H9 (cell line): ENCODE measurements around the gene CLEC3A. TPM values are rescaled to one million over a fixed set of nuclear protein-coding genes. Genes with fewer than 3 reads are reported as not detected.

Experiments used
- DNase-seq: peaks from one replicate; pipeline ENCODE4 v3.0.0-alpha.2; 2017
- H2AFZ ChIP-seq: one replicate; pipeline ENCODE4 v1.6.1; 2013; ENCODE audit warnings: mild to moderate bottlenecking, low read length, control low read depth, moderate library complexity
- H2AK5ac ChIP-seq: 2 replicates; pipeline ENCODE4 v1.6.1; 2013; ENCODE audit warnings: low read length, control low read depth, mixed read lengths; ENCODE audit not compliant: insufficient read length
- H2BK120ac ChIP-seq: one replicate; pipeline ENCODE4 v1.6.1; 2013; ENCODE audit warnings: low read depth, mild to moderate bottlenecking, low read length, control low read depth, inconsistent platforms; ENCODE audit not compliant: poor library complexity, severe bottlenecking
- H2BK12ac ChIP-seq: 2 replicates; pipeline ENCODE4 v1.6.1; 2013; ENCODE audit warnings: low read length, control low read depth, mixed read lengths, low read depth; ENCODE audit not compliant: insufficient read length
- H2BK15ac ChIP-seq: 2 replicates; pipeline ENCODE4 v1.6.1; 2013; ENCODE audit warnings: low read depth, low read length, control low read depth
- H2BK20ac ChIP-seq: one replicate; pipeline ENCODE4 v1.6.1; 2013; ENCODE audit warnings: low read depth, mild to moderate bottlenecking, low read length, control low read depth, inconsistent platforms; ENCODE audit not compliant: poor library complexity, severe bottlenecking
- H2BK5ac ChIP-seq: 2 replicates; pipeline ENCODE4 v1.6.1; 2013; ENCODE audit warnings: low read length, control low read depth, mixed read lengths; ENCODE audit not compliant: insufficient read length
- H3K14ac ChIP-seq: 2 replicates; pipeline ENCODE4 v1.6.1; 2013; ENCODE audit warnings: low read length, control low read depth; ENCODE audit not compliant: insufficient read depth
- H3K18ac ChIP-seq: 2 replicates; pipeline ENCODE4 v1.6.1; 2013; ENCODE audit warnings: low read depth, mild to moderate bottlenecking, mixed read lengths, low read length, control low read depth; ENCODE audit not compliant: insufficient read length
- H3K23ac ChIP-seq: 2 replicates; pipeline ENCODE4 v1.6.1; 2013; ENCODE audit warnings: low read length, control low read depth, mixed read lengths, low read depth; ENCODE audit not compliant: insufficient read length
- H3K23me2 ChIP-seq: 2 replicates; pipeline ENCODE4 v1.6.1; 2013; ENCODE audit warnings: low read depth, mild to moderate bottlenecking, mixed read lengths, low read length, control low read depth; ENCODE audit not compliant: insufficient read length, poor library complexity, severe bottlenecking
- H3K27ac ChIP-seq: 2 replicates; pipeline ENCODE4 v1.5.1; 2013; ENCODE audit warnings: low read length, control low read depth, mixed read lengths, low read depth; ENCODE audit not compliant: insufficient read length
- H3K27me3 ChIP-seq: 2 replicates; pipeline ENCODE4 v1.6.1; 2013; ENCODE audit warnings: low read length, control low read depth, inconsistent platforms; ENCODE audit not compliant: insufficient read depth
- H3K4ac ChIP-seq: 2 replicates; pipeline ENCODE4 v1.6.1; 2013; ENCODE audit warnings: low read depth, mild to moderate bottlenecking, control low read depth, inconsistent platforms, low read length, moderate library complexity
- H3K4me1 ChIP-seq: 2 replicates; pipeline ENCODE4 v1.6.1; 2013; ENCODE audit warnings: low read length, control low read depth, inconsistent platforms; ENCODE audit not compliant: insufficient read depth
- H3K4me2 ChIP-seq: 2 replicates; pipeline ENCODE4 v1.6.1; 2013; ENCODE audit warnings: low read length, control low read depth, mixed read lengths; ENCODE audit not compliant: insufficient read length, insufficient read depth
- H3K56ac ChIP-seq: 2 replicates; pipeline ENCODE4 v1.6.1; 2013; ENCODE audit warnings: low read depth, mild to moderate bottlenecking, mixed read lengths, low read length, control low read depth; ENCODE audit not compliant: insufficient read length
- H3K79me1 ChIP-seq: 2 replicates; pipeline ENCODE4 v1.6.1; 2013; ENCODE audit warnings: low read depth, mild to moderate bottlenecking, moderate library complexity, low read length, control low read depth, inconsistent platforms; ENCODE audit not compliant: insufficient read depth, poor library complexity, severe bottlenecking
- H3K79me2 ChIP-seq: 2 replicates; pipeline ENCODE4 v1.6.1; 2013; ENCODE audit warnings: low read length, control low read depth, inconsistent platforms; ENCODE audit not compliant: insufficient read depth
- H3K9ac ChIP-seq: 2 replicates; pipeline ENCODE4 v1.6.1; 2013; ENCODE audit warnings: low read length, control low read depth, mixed read lengths; ENCODE audit not compliant: insufficient read length; ENCODE audit errors: extremely low read depth
- H3K9me3 ChIP-seq: one replicate; pipeline ENCODE4 v1.6.1; 2013; ENCODE audit warnings: low read depth, low read length, inconsistent platforms; ENCODE audit not compliant: control insufficient read depth
- H3T11ph ChIP-seq: one replicate; pipeline ENCODE4 v1.6.1; 2013; ENCODE audit warnings: mild to moderate bottlenecking, low read length, control low read depth, inconsistent platforms
- H4K20me1 ChIP-seq: one replicate; pipeline ENCODE4 v1.6.1; 2013; ENCODE audit not compliant: control insufficient read depth, insufficient read length, insufficient read depth
- H4K5ac ChIP-seq: 2 replicates; pipeline ENCODE4 v1.6.1; 2013; ENCODE audit warnings: low read depth, mild to moderate bottlenecking, mixed read lengths, low read length, control low read depth; ENCODE audit not compliant: insufficient read length
- H4K8ac ChIP-seq: replicated peaks from 2 replicates; pipeline ENCODE4 v1.6.1; 2013; ENCODE audit warnings: low read length, control low read depth, mixed read lengths, low read depth; ENCODE audit not compliant: insufficient read length
- H4K91ac ChIP-seq: 2 replicates; pipeline ENCODE4 v1.6.1; 2013; ENCODE audit warnings: low read depth, mild to moderate bottlenecking, moderate library complexity, mixed read lengths, low read length, control low read depth; ENCODE audit not compliant: insufficient read length
- H3K27ac Mint-ChIP-seq, 3 experiments: 2 replicates in 2 of 3; 3 replicates in 1 of 3; pipeline ENCODE4 v1.8.0; 2020 to 2021; ENCODE audit warnings: mixed read lengths in 3 of 3, mild to moderate bottlenecking in 1 of 3, moderate library complexity in 1 of 3
- H3K27me3 Mint-ChIP-seq: 2 replicates; pipeline ENCODE4 v1.8.0; 2021; ENCODE audit warnings: low read depth, mild to moderate bottlenecking, moderate library complexity, mixed read lengths
- H3K36me3 Mint-ChIP-seq, 3 experiments: 2 replicates in 2 of 3; 3 replicates in 1 of 3; pipeline ENCODE4 v1.8.0; 2020 to 2021; ENCODE audit warnings: low read depth in 3 of 3, mixed read lengths in 3 of 3; ENCODE audit not compliant: insufficient read depth in 1 of 3
- H3K4me1 Mint-ChIP-seq, 2 experiments: 2 replicates each; pipeline ENCODE4 v1.8.0; 2020; ENCODE audit warnings: mixed read lengths in 2 of 2
- H3K4me3 Mint-ChIP-seq, 2 experiments: 2 replicates in 1 of 2; 3 replicates in 1 of 2; pipeline ENCODE4 v1.8.0; 2020 to 2021; ENCODE audit warnings: mild to moderate bottlenecking in 2 of 2, mixed read lengths in 2 of 2, moderate library complexity in 1 of 2
- H3K9me3 Mint-ChIP-seq, 2 experiments: 2 replicates in 1 of 2; 3 replicates in 1 of 2; pipeline ENCODE4 v1.8.0; 2020; ENCODE audit warnings: mild to moderate bottlenecking in 2 of 2, mixed read lengths in 2 of 2, moderate library complexity in 1 of 2
- CTCF ChIP-seq: fragments of 200-600 bp; sonication (generic); conservative IDR thresholded peaks from 3 replicates; pipeline ENCODE4 v1.8.0; 2021; ENCODE audit warnings: antibody characterized with exemption, mild to moderate bottlenecking
- WGBS: extraction: QIAGEN DNeasy Blood & Tissue Kit; methylation state at CpG from one replicate; pipeline ENCODE4 v1.1.7; 2013; ENCODE audit warnings: missing lambda C conversion rate, low lambda C conversion rate, mixed read lengths; ENCODE audit not compliant: insufficient read length; ENCODE audit errors: extremely low coverage; 5-methylcytosine and 5-hydroxymethylcytosine counted together
- total RNA-seq: library from RNA; stranded (reverse); gene quantifications from 2 replicates; pipeline ENCODE4 v1.2.1, GENCODE V29; 2021

CLEC3A gene
- total RNA-seq, 1 experiment from 2014 or later, result not detected

DNA sequence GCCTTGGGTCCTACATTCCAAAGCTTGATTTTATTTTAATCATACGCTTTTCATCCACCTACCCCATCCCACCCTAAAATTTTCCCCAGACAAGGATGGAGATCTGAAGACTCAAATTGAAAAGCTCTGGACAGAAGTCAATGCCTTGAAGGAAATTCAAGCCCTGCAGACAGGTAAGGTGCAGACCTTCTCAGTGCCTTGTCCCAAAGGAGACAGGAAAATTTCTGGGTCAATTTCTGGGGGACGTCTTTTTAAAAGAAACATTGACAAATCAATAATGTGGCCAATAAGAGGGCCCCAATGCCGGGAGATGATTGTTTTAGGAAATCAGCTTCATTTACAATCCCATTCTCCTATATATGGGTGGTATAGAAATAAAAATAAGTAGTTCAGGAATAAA is 5.7 kb downstream of the CLEC3A start:
- Mint-ChIP-seq H3K27me3 (peaks cover 42% of the 10 kb centered on the region), H3K36me3 (no peaks in the 10 kb centered on the region), H3K9me3 (no peaks in the 10 kb centered on the region), H3K4me3 (no peak overlapping the region), H3K4me1 (peaks cover 5 to 6% of the 10 kb centered on the region in 2 experiments), H3K27ac (no peak overlapping the region)
- no peak overlapping the region for H4K8ac ChIP-seq
- no peaks in the 10 kb centered on the region for H3K9me3 ChIP-seq
- H3K27me3 ChIP-seq, result no peaks in the 10 kb centered on the region
- H4K5ac ChIP-seq, result no peak overlapping the region
- no peaks in the 10 kb centered on the region for H3K79me2 ChIP-seq
- no peak overlapping the region for H2BK20ac ChIP-seq
- no peak overlapping the region for H3K18ac ChIP-seq
- H3K4ac ChIP-seq, result no peak overlapping the region
- no peak overlapping the region for H3K14ac ChIP-seq
- no peak overlapping the region for H3K9ac ChIP-seq
- no peak overlapping the region for H3K27ac ChIP-seq
- no peak overlapping the region for H2AFZ ChIP-seq
- no peak overlapping the region for H2BK12ac ChIP-seq
- H3K56ac ChIP-seq, result no peak overlapping the region
- no peak overlapping the region for H2AK5ac ChIP-seq
- no peak for DNase-seq
- no peak overlapping the region for H3K4me2 ChIP-seq
- no peak for TF ChIP-seq CTCF
- H4K20me1 ChIP-seq, result no peaks in the 10 kb centered on the region
- H3K4me1 ChIP-seq, result no peaks in the 10 kb centered on the region
- no peak overlapping the region for H2BK120ac ChIP-seq
- no CpG with 5 or more reads among the region's 3 CpGs for WGBS
- no peak overlapping the region for H2BK15ac ChIP-seq
- no peaks in the 10 kb centered on the region for H3K23me2 ChIP-seq
- no peak overlapping the region for H3K23ac ChIP-seq
- H2BK5ac ChIP-seq, result no peak overlapping the region
- no peaks in the 10 kb centered on the region for H3K79me1 ChIP-seq
- no peak overlapping the region for H3T11ph ChIP-seq
- H4K91ac ChIP-seq, result no peak overlapping the region
